Glutamatergic neuron (in vitro differentiated cells): ENCODE results near the gene RPAP3. TPM values are rescaled to one million over a fixed set of nuclear protein-coding genes. Genes with fewer than 3 reads are reported as not detected.

ENCODE experiments used
- DNase-seq: peaks from one replicate; pipeline ENCODE4 v3.0.0; 2022
- H3K27ac Mint-ChIP-seq: one replicate; pipeline ENCODE4 v1.8.0; 2020; ENCODE audit warnings: mild to moderate bottlenecking, mixed read lengths, inconsistent platforms; ENCODE audit not compliant: unreplicated experiment
- H3K27me3 Mint-ChIP-seq: one replicate; pipeline ENCODE4 v1.8.0; 2020; ENCODE audit warnings: mild to moderate bottlenecking, moderate library complexity, mixed read lengths, inconsistent platforms; ENCODE audit not compliant: unreplicated experiment
- H3K36me3 Mint-ChIP-seq: one replicate; pipeline ENCODE4 v1.8.0; 2020; ENCODE audit warnings: mild to moderate bottlenecking, mixed read lengths, inconsistent platforms; ENCODE audit not compliant: unreplicated experiment
- H3K4me1 Mint-ChIP-seq: one replicate; pipeline ENCODE4 v1.8.0; 2020; ENCODE audit warnings: mild to moderate bottlenecking, low read depth, mixed read lengths, inconsistent platforms; ENCODE audit not compliant: unreplicated experiment
- H3K4me3 Mint-ChIP-seq: one replicate; pipeline ENCODE4 v1.8.0; 2020; ENCODE audit warnings: mild to moderate bottlenecking, mixed read lengths, inconsistent platforms; ENCODE audit not compliant: unreplicated experiment
- H3K9me3 Mint-ChIP-seq: one replicate; pipeline ENCODE4 v1.8.0; 2020; ENCODE audit warnings: mild to moderate bottlenecking, moderate library complexity, mixed read lengths, inconsistent platforms; ENCODE audit not compliant: unreplicated experiment
- CTCF ChIP-seq: fragments of 200-600 bp; sonication (generic); IDR thresholded peaks from one replicate; pipeline ENCODE4 v1.5.0; 2021; ENCODE audit not compliant: partially characterized antibody, unreplicated experiment
- total RNA-seq: library from RNA; stranded (reverse); fragmentation: NEBNext Ultra II Directional; extraction: Animal tissue kit (Norgen Biotek cat#: 25700); gene quantifications from one replicate; pipeline ENCODE4 v1.2.1, GENCODE V29; 2021; ENCODE audit not compliant: unreplicated experiment

Gene RPAP3
- total RNA-seq, 1 donor from 2014 or later = 29.5 TPM

GRCh38 chr12:47710278-47710677 is 4.4 kb upstream of the RPAP3 start:
- H3K27ac Mint-ChIP-seq = no peak overlapping the region
- no peak for TF ChIP-seq CTCF
- H3K4me3 Mint-ChIP-seq = no peak overlapping the region
- DNase-seq = no peak
- no peaks in the 10 kb centered on the region for H3K36me3 Mint-ChIP-seq
- H3K9me3 Mint-ChIP-seq = peaks cover 4% of the 10 kb centered on the region
- peaks cover 10% of the 10 kb centered on the region for H3K4me1 Mint-ChIP-seq
- H3K27me3 Mint-ChIP-seq = peaks cover 2% of the 10 kb centered on the region

GRCh38 chr12:47709671-47710070 is 3.8 kb upstream of the RPAP3 start:
- Mint-ChIP-seq H3K9me3 (peaks cover 6% of the 10 kb centered on the region), H3K27me3 (peaks cover 4% of the 10 kb centered on the region), H3K36me3 (no peaks in the 10 kb centered on the region), H3K4me1 (peaks cover 13% of the 10 kb centered on the region), H3K27ac (no peak overlapping the region), H3K4me3 (no peak overlapping the region)
- no peak for TF ChIP-seq CTCF
- DNase-seq = no peak

- peaks cover 4% of the 10 kb centered on the region for H3K27me3 Mint-ChIP-seq
- no peak overlapping the region for H3K4me3 Mint-ChIP-seq
- no peak overlapping the region for H3K27ac Mint-ChIP-seq
- no peak for DNase-seq
- H3K36me3 Mint-ChIP-seq = no peaks in the 10 kb centered on the region
- H3K9me3 Mint-ChIP-seq = peaks cover 6% of the 10 kb centered on the region
- TF ChIP-seq CTCF = no peak
- peaks cover 13% of the 10 kb centered on the region for H3K4me1 Mint-ChIP-seq
Measured at GRCh38 chr12:47709237-47709636, 3.4 kb upstream of the RPAP3 start.

GRCh38 chr12:47707905-47708543 is 2.2 kb upstream of the RPAP3 start:
- H3K9me3 Mint-ChIP-seq = peaks cover 6% of the 10 kb centered on the region
- DNase-seq = no peak
- H3K27ac Mint-ChIP-seq = no peak overlapping the region
- no peak for TF ChIP-seq CTCF
- peaks cover 4% of the 10 kb centered on the region for H3K27me3 Mint-ChIP-seq
- no peak overlapping the region for H3K4me3 Mint-ChIP-seq
- peaks cover 17% of the 10 kb centered on the region for H3K4me1 Mint-ChIP-seq
- no peaks in the 10 kb centered on the region for H3K36me3 Mint-ChIP-seq

GRCh38 chr12:47707355-47707754 is 1.5 kb upstream of the RPAP3 start:
- DNase-seq = no peak
- Mint-ChIP-seq H3K4me1 (peaks cover 17% of the 10 kb centered on the region), H3K9me3 (peaks cover 6% of the 10 kb centered on the region), H3K27ac (no peak overlapping the region), H3K4me3 (no peak overlapping the region), H3K27me3 (peaks cover 4% of the 10 kb centered on the region), H3K36me3 (no peaks in the 10 kb centered on the region)
- no peak for TF ChIP-seq CTCF
